Stimulated activated CD8-positive, alpha-beta memory T cell treated with anti-CD3 and anti-CD28 coated beads, Interleukin-2, amount 100 ng/mL, for 1 hour (primary cell): Measurements from ENCODE around the gene KRT5.
"Not testable (repeated sequence)": the region's sequence is repeated elsewhere in the genome, so short reads cannot be mapped to it uniquely, and the experiment has no call there.

Experiments
- DNase-seq, 2 donors: peaks; one replicate each; pipeline ENCODE4 v3.0.0-alpha.2; 2020; ENCODE audit warnings: low read depth in 2 of 2

The KRT5 gene

GRCh38 chr12:52521175-52521567, 977 bp upstream of the KRT5 start:
- no peak for DNase-seq

GRCh38 chr12:52519387-52519703, 849 bp downstream of the KRT5 start:
- DNase-seq: no peak

GRCh38 chr12:52518574-52519386, 1.4 kb downstream of the KRT5 start:
- DNase-seq: no peak

- no peak for DNase-seq
These were observed 2.3 kb downstream of the KRT5 start for GRCh38 chr12:52517888-52518287.

- DNase-seq: no peak
These were observed 3.0 kb downstream of the KRT5 start for GRCh38 chr12:52517005-52517835.

GRCh38 chr12:52515927-52516831, 4.0 kb downstream of the KRT5 start:
- DNase-seq: no peak

- no peak for DNase-seq
These were observed 4.9 kb downstream of the KRT5 start for GRCh38 chr12:52515319-52515646.

GRCh38 chr12:52514471-52515318, 5.5 kb downstream of the KRT5 start:
- DNase-seq: no peak

GRCh38 chr12:52513736-52514135, 6.5 kb downstream of the KRT5 start:
- DNase-seq: no peak

GRCh38 chr12:52508211-52508610, 12.0 kb downstream of the KRT5 start:
- DNase-seq: no peak

- DNase-seq: no peak
These were observed 13.1 kb downstream of the KRT5 start for GRCh38 chr12:52506858-52507715.

GRCh38 chr12:52502877-52503276, 17.3 kb downstream of the KRT5 start:
- DNase-seq: no peak

GRCh38 chr12:52501490-52501889, 18.7 kb downstream of the KRT5 start:
- no peak for DNase-seq

GRCh38 chr12:52500574-52500973, 19.6 kb downstream of the KRT5 start:
- DNase-seq: not testable (repeated sequence)

GRCh38 chr12:52499806-52500560, 20.2 kb downstream of the KRT5 start:
- no peak for DNase-seq

GRCh38 chr12:52498946-52499345, 21.2 kb downstream of the KRT5 start:
- no peak for DNase-seq

GRCh38 chr12:52497975-52498374, 22.2 kb downstream of the KRT5 start:
- no peak for DNase-seq

- no peak for DNase-seq
These were observed 23.6 kb downstream of the KRT5 start for GRCh38 chr12:52496590-52497071.

- DNase-seq: no peak
These were observed 24.1 kb downstream of the KRT5 start for GRCh38 chr12:52496054-52496453.
